ENCODE data around the gene DDX42. TPM values are rescaled to one million over a fixed set of nuclear protein-coding genes. Genes with fewer than 3 reads are reported as not detected.

The DDX42 gene
- total and polyA plus RNA-seq, 10 donors = 45.0 to 136 (median 116) TPM

- WGBS, 5 donors = 28 to 38% (median 33%) methylated on average over 13 of the region's 13 CpGs
- H3K36me3 ChIP-seq = peaks cover 7 to 89% (median 75%) of the 10 kb centered on the region in 6 donors
- H3K9me3 ChIP-seq = no peaks in the 10 kb centered on the region
- peak; percentile 83 for DNase-seq
- peaks cover 22 to 97% (median 57%) of the 10 kb centered on the region in 6 donors for H3K4me1 ChIP-seq
- intact Hi-C loops (cut with DNase I; ENCODE audit: low total_unique reads) = no loop called here
- peak overlapping the region; percentile 19 to 66 (median 39) for H3K27ac ChIP-seq
- TF ChIP-seq CTCF (IDR thresholded peaks at IDR 0.05 in 8 of 11, conservative IDR thresholded peaks at IDR 0.05 in 3 of 11) (peak in 10 of 11 experiments; percentile 8 to 73 (median 48)), POLR2A (IDR thresholded peaks at IDR 0.05) (no peak)
- H3K4me3 ChIP-seq = no peak overlapping the region
- H3K27me3 ChIP-seq (replicated peaks in 1 of 7) = no peaks in the 10 kb centered on the region
These were observed 60.6 kb downstream of the DDX42 start for GRCh38 chr17:63834431-63835166.

- intact Hi-C loops (cut with DNase I; ENCODE audit: low total_unique reads) = no loop called here
- Histone ChIP-seq H3K4me3 (no peak overlapping the region), H3K4me1 (peaks cover 27 to 97% (median 59%) of the 10 kb centered on the region in 6 donors), H3K9me3 (no peaks in the 10 kb centered on the region), H3K27me3 (replicated peaks in 1 of 7) (no peaks in the 10 kb centered on the region), H3K27ac (peak overlapping the region in 5 of 8 donors; percentile 31 to 66 (median 42)), H3K36me3 (peaks cover 7 to 82% (median 69%) of the 10 kb centered on the region in 6 donors)
- TF ChIP-seq POLR2A (IDR thresholded peaks at IDR 0.05) = no peak
- TF ChIP-seq CTCF (IDR thresholded peaks at IDR 0.05 in 8 of 11, conservative IDR thresholded peaks at IDR 0.05 in 3 of 11) = peak in 2 of 11 experiments; percentile 8 to 17
- DNase-seq = peak; percentile 47
- WGBS, 5 donors = 85 to 92% (median 87%) methylated on average over 9 of the region's 9 CpGs
These were observed 61.3 kb downstream of the DDX42 start for GRCh38 chr17:63835167-63835720.

- DNase-seq = peak; percentile 54
These were observed 62.8 kb downstream of the DDX42 start for GRCh38 chr17:63836811-63837210.

More at GRCh38 chr17:63836811-63837210, 62.8 kb downstream of the DDX42 start:
- TF ChIP-seq CTCF (IDR thresholded peaks at IDR 0.05 in 8 of 11, conservative IDR thresholded peaks at IDR 0.05 in 3 of 11) = no peak
- no peak for TF ChIP-seq POLR2A (IDR thresholded peaks at IDR 0.05)
- no peak for TF ChIP-seq POLR2AphosphoS5 (IDR thresholded peaks at IDR 0.05)
- Histone ChIP-seq H3K9me3 (no peaks in the 10 kb centered on the region), H3K27me3 (replicated peaks in 1 of 7) (no peaks in the 10 kb centered on the region), H3K4me1 (peaks cover 43 to 97% (median 60%) of the 10 kb centered on the region in 6 donors), H3K4me3 (no peak overlapping the region), H3K36me3 (peaks cover 7 to 66% (median 53%) of the 10 kb centered on the region in 6 donors), H3K27ac (peak overlapping the region in 3 of 8 donors; percentile 97)
- intact Hi-C loops (cut with DNase I; ENCODE audit: low total_unique reads) = no loop called here
- WGBS, 5 donors = 92 to 97% (median 96%) methylated on average over 7 of the region's 7 CpGs

Data from spleen (tissue), 11 donors.